Muscle layer of colon (tissue), 2 donors: ENCODE results near the gene ZBTB20.

Experiments used
- H3K27ac ChIP-seq: one replicate; pipeline ENCODE4 v1.7.0; 2013; ENCODE audit warnings: low read depth, mild to moderate bottlenecking, low read length, moderate library complexity
- H3K27me3 ChIP-seq, 2 donors: one replicate each; pipeline ENCODE4 v1.7.0; 2013; ENCODE audit warnings: low read length in 2 of 2, mild to moderate bottlenecking in 2 of 2; ENCODE audit not compliant: insufficient read depth in 2 of 2, control insufficient read depth in 1 of 2
- H3K36me3 ChIP-seq: one replicate; pipeline ENCODE4 v1.7.0; 2013; ENCODE audit warnings: mild to moderate bottlenecking, low read length; ENCODE audit not compliant: insufficient read depth
- H3K4me1 ChIP-seq: one replicate; pipeline ENCODE4 v1.7.0; 2013; ENCODE audit warnings: mild to moderate bottlenecking, low read length; ENCODE audit not compliant: insufficient read depth
- H3K4me3 ChIP-seq, 2 donors: one replicate each; pipeline ENCODE4 v1.7.0; 2013; ENCODE audit warnings: low read length in 2 of 2, low read depth in 1 of 2, mild to moderate bottlenecking in 1 of 2, moderate library complexity in 1 of 2
- H3K9ac ChIP-seq: one replicate; pipeline ENCODE4 v1.7.0; 2013; ENCODE audit warnings: low read length
- H3K9me3 ChIP-seq: one replicate; pipeline ENCODE4 v1.7.0; 2013; ENCODE audit warnings: mild to moderate bottlenecking, low read length
- donor health status: abdominal sarcoma.
- donor health status: Adenocarcinoma of cecum.

Gene ZBTB20

DNA sequence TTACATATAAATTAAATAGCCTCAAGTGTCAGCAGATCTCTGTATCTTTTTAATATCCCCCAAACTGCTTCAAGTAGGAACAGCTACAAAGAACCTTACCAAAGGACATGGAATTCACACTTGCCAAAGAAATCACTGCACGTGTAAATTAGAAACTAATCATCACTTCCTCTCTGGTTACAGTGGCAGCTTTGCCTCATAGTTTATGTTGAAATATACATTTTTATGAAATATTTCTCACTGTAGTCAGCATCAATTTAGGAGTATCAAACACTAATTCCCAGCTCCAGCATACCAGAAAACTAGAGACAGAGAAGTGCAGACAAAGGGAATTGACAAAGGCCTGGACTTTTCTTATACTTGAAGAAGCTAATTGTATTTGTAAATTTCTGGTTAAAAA, 592.4 kb downstream of the ZBTB20 start:
- H3K4me3 ChIP-seq, result no peak overlapping the region
- no peaks in the 10 kb centered on the region for H3K27me3 ChIP-seq
- no peak overlapping the region for H3K9ac ChIP-seq
- no peaks in the 10 kb centered on the region for H3K9me3 ChIP-seq
- no peaks in the 10 kb centered on the region for H3K4me1 ChIP-seq
- H3K27ac ChIP-seq, result no peak overlapping the region
- H3K36me3 ChIP-seq, result no peaks in the 10 kb centered on the region

DNA sequence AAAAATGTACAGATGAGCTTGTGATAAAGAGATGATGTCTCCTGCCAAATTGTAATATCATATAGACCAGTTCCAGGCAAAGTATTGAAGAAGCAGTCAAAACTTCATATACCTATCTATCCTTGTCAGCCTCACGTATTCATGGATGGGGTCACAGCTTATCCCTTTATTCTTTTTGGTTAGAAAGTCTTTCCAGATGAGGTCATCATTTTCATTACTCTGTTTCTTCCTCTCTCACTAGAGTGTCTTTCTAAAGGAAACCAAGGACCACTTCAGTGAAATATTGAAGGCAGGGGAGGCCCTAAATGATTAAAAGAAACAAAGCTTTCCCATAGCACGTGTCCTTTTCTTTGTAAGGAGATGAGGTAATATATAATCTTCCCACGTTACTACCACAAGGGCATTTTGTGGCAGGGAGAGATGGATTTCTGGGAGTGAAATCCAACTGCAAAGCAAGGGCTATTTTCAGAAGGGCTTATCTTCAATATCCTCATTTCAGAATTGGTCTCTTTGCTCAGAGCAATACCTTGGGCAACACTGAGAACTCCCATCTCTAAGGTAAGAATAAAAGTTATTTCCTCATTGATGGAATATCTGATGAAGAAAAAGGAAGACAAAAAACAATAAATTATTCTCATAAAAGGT, 593.0 kb downstream of the ZBTB20 start:
- Histone ChIP-seq H3K4me1 (no peaks in the 10 kb centered on the region), H3K9me3 (no peaks in the 10 kb centered on the region), H3K36me3 (no peaks in the 10 kb centered on the region), H3K27ac (no peak overlapping the region), H3K4me3 (no peak overlapping the region), H3K9ac (no peak overlapping the region), H3K27me3 (no peaks in the 10 kb centered on the region)

DNA sequence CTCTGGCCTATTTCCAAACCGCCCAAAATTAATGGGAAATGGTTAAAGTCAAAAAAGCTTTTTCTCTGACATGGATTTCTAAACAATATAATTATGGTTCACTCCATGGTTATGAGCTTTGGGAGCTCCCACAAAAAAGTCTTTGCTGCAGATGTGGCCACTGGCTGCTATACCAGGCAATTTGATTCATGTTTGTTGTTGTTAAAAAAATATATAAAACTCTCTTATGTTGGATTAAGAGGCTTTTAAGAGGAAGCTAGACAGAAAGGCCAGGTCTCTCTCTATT, 594.6 kb downstream of the ZBTB20 start:
- no peaks in the 10 kb centered on the region for H3K9me3 ChIP-seq
- H3K27ac ChIP-seq, result no peak overlapping the region
- H3K4me1 ChIP-seq, result no peaks in the 10 kb centered on the region
- no peak overlapping the region for H3K9ac ChIP-seq
- no peaks in the 10 kb centered on the region for H3K36me3 ChIP-seq
- H3K4me3 ChIP-seq, result no peak overlapping the region
- H3K27me3 ChIP-seq, result no peaks in the 10 kb centered on the region

- Histone ChIP-seq H3K9ac (no peak overlapping the region), H3K4me1 (no peaks in the 10 kb centered on the region), H3K4me3 (no peak overlapping the region), H3K9me3 (no peaks in the 10 kb centered on the region), H3K27ac (no peak overlapping the region), H3K36me3 (no peaks in the 10 kb centered on the region), H3K27me3 (no peaks in the 10 kb centered on the region)
These were observed 595.1 kb downstream of the ZBTB20 start for GRCh38 chr3:114551770-114552526.

DNA sequence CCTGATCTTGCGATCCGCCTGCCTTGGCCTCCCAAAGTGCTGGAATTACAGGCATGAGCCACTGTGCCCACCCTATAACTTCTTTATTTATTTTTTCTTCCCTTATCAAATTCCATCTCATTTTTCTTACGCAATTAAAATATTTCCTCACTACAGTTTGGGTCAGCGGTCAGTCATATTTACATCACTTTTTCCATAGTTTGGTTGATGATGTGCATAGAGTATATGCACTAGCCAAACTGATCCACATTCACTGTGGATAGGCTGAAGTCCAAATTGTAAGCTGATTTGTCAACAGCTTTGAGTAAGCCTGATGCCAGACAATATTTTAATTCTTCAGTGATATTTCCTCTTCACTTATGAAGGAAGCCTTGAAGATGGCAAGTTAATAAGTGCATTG, 596.9 kb downstream of the ZBTB20 start:
- no peaks in the 10 kb centered on the region for H3K27me3 ChIP-seq
- no peak overlapping the region for H3K27ac ChIP-seq
- no peak overlapping the region for H3K4me3 ChIP-seq
- no peaks in the 10 kb centered on the region for H3K4me1 ChIP-seq
- no peaks in the 10 kb centered on the region for H3K9me3 ChIP-seq
- no peaks in the 10 kb centered on the region for H3K36me3 ChIP-seq
- no peak overlapping the region for H3K9ac ChIP-seq

- Histone ChIP-seq H3K9ac (no peak overlapping the region), H3K27ac (no peak overlapping the region), H3K4me3 (no peak overlapping the region), H3K4me1 (no peaks in the 10 kb centered on the region), H3K36me3 (no peaks in the 10 kb centered on the region), H3K27me3 (no peaks in the 10 kb centered on the region), H3K9me3 (no peaks in the 10 kb centered on the region)
These were observed 601.9 kb downstream of the ZBTB20 start for GRCh38 chr3:114545193-114545592.

GRCh38 chr3:114542359-114542758, 604.7 kb downstream of the ZBTB20 start:
- no peak overlapping the region for H3K9ac ChIP-seq
- no peaks in the 10 kb centered on the region for H3K9me3 ChIP-seq
- no peaks in the 10 kb centered on the region for H3K36me3 ChIP-seq
- H3K4me1 ChIP-seq, result no peaks in the 10 kb centered on the region
- no peaks in the 10 kb centered on the region for H3K27me3 ChIP-seq
- no peak overlapping the region for H3K4me3 ChIP-seq
- H3K27ac ChIP-seq, result no peak overlapping the region

DNA sequence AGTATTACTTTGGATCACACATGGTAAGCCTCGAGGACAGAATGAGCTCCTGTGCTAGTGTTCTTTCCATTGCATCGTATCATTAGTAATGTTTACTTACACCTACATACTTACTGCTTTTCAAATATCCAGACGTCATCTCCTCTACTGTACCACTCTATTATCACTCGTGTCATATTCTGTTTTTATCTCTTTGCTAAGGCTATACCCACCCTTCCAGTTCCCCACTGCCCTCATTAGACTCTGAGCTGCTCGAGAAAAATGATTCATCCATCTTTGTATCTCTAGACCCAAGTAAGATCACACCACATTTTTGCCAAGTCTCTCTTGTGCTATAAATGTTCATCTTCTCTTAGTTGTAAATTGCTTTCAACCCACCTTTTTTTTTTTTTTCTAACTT, 607.6 kb downstream of the ZBTB20 start:
- no peaks in the 10 kb centered on the region for H3K27me3 ChIP-seq
- no peaks in the 10 kb centered on the region for H3K4me1 ChIP-seq
- H3K36me3 ChIP-seq, result no peaks in the 10 kb centered on the region
- H3K9me3 ChIP-seq, result no peaks in the 10 kb centered on the region
- no peak overlapping the region for H3K27ac ChIP-seq
- H3K9ac ChIP-seq, result no peak overlapping the region
- no peak overlapping the region for H3K4me3 ChIP-seq

GRCh38 chr3:114538211-114538610, 608.9 kb downstream of the ZBTB20 start:
- Histone ChIP-seq H3K4me1 (no peaks in the 10 kb centered on the region), H3K9ac (no peak overlapping the region)

GRCh38 chr3:114528517-114528916, 618.6 kb downstream of the ZBTB20 start:
- Histone ChIP-seq H3K9me3 (no peaks in the 10 kb centered on the region), H3K4me3 (no peak overlapping the region), H3K4me1 (no peaks in the 10 kb centered on the region), H3K9ac (no peak overlapping the region), H3K27me3 (no peaks in the 10 kb centered on the region), H3K36me3 (no peaks in the 10 kb centered on the region), H3K27ac (no peak overlapping the region)

More at GRCh38 chr3:114538211-114538610, 608.9 kb downstream of the ZBTB20 start:
- Histone ChIP-seq H3K9me3 (no peaks in the 10 kb centered on the region), H3K27me3 (no peaks in the 10 kb centered on the region), H3K36me3 (no peaks in the 10 kb centered on the region), H3K4me3 (no peak overlapping the region), H3K27ac (no peak overlapping the region)

DNA sequence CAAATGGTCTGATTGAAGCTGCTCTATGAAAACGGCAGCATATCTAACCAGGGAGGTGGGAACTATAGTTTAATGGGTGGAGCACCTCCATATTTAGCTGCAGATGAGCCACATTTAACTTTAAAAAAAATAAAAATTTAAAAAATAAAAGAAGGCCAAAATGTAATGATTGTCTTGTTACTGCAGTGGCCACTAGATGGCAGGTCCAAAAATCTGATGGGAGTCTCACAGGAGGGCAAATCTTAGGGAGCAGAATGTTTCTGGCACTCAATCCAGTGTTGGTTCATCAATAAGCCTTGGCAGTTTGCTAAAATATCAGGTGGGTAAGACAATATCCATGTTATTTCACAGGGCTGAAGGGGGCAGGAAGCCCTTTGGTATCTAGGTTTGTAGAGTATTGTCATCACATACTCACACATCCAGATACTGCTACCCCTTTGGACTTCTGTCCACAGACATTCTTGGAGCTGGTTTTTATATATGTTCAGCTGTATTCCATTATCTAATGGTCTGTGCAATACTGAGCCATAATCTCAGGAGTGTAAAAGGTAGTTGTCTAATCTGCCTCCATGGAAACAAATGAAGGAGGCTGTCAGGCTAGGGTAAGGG, 619.9 kb downstream of the ZBTB20 start:
- Histone ChIP-seq H3K27me3 (no peaks in the 10 kb centered on the region), H3K36me3 (no peaks in the 10 kb centered on the region), H3K9me3 (no peaks in the 10 kb centered on the region), H3K27ac (no peak overlapping the region), H3K9ac (no peak overlapping the region), H3K4me3 (no peak overlapping the region), H3K4me1 (no peaks in the 10 kb centered on the region)

DNA sequence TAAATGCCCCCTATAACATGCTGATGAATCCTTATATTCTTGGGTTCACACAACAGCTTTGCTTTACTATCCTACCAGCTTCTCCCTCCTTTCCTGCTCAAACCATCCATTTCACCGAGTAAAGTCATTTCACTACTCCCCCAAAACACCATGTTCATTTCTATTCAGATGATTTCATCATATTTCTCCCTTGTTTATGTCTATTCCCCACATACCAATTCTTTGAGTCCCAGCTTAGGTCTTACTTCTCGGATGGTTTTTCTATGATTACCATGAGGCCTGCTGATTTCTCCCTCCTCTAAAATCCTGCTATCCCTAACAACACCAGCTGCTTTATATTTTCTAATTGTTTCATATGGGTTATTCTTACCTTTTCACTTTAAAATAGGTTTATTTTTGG, 621.8 kb downstream of the ZBTB20 start:
- Histone ChIP-seq H3K4me3 (no peak overlapping the region), H3K27ac (no peak overlapping the region), H3K4me1 (no peaks in the 10 kb centered on the region), H3K9ac (no peak overlapping the region), H3K9me3 (no peaks in the 10 kb centered on the region), H3K27me3 (no peaks in the 10 kb centered on the region), H3K36me3 (no peaks in the 10 kb centered on the region)
